ENCODE measurements around the gene SRCIN1.
"Not testable (repeated sequence)": the region's sequence is repeated elsewhere in the genome, so short reads cannot be mapped to it uniquely, and the experiment has no call there.

SRCIN1 gene

GRCh38 chr17:38503286-38503913, 102.4 kb downstream of the SRCIN1 start:
- Histone ChIP-seq H3K36me3 (ENCODE audit: control insufficient read depth in 1 of 2, insufficient read depth in 2 of 2, low read depth in 1 of 2, low read length in 2 of 2) (peaks cover 70 to 77% of the 10 kb centered on the region in 2 experiments), H3K79me1 (replicated peaks; ENCODE audit: low read length, poor library complexity, severe bottlenecking) (peaks cover 12% of the 10 kb centered on the region)
- not testable (repeated sequence) for H3K9ac ChIP-seq (ENCODE audit: low read length); H3K4me2 ChIP-seq (ENCODE audit: low read length, poor library complexity, severe bottlenecking); H2BK120ac ChIP-seq (ENCODE audit: low read depth, low read length); H2AK5ac ChIP-seq (ENCODE audit: low read length, severe bottlenecking); H3K9me3 ChIP-seq (ENCODE audit: control insufficient read depth, low read length); H3K27ac ChIP-seq (ENCODE audit: low read length, poor library complexity, severe bottlenecking); H3K18ac ChIP-seq (ENCODE audit: low read depth in 1 of 2, low read length in 2 of 2); H4K8ac ChIP-seq (ENCODE audit: low read length); H3K4me1 ChIP-seq (ENCODE audit: control insufficient read depth, insufficient read depth, low read depth, low read length); H3K4ac ChIP-seq (ENCODE audit: low read depth in 1 of 2, low read length in 2 of 2); H3K23ac ChIP-seq (ENCODE audit: low read length in 2 of 2); DNase-seq; H2AFZ ChIP-seq (ENCODE audit: low read depth, low read length); H2BK15ac ChIP-seq (ENCODE audit: low read depth, poor library complexity, severe bottlenecking); H3K27me3 ChIP-seq (ENCODE audit: control insufficient read depth in 1 of 2, insufficient read depth in 1 of 2, low read length in 2 of 2); H3K14ac ChIP-seq (ENCODE audit: low read length in 2 of 2); H3K4me3 ChIP-seq (ENCODE audit: insufficient read depth in 1 of 2, low read depth in 1 of 2, low read length in 2 of 2); H4K91ac ChIP-seq (ENCODE audit: low read length); H2BK12ac ChIP-seq (ENCODE audit: low read length in 2 of 2); H2BK5ac ChIP-seq (ENCODE audit: low read depth, low read length, poor library complexity, severe bottlenecking)
- 92% methylated on average over 13 of the region's 15 CpGs for WGBS

- H3K14ac ChIP-seq (ENCODE audit: low read length in 2 of 2); H2BK120ac ChIP-seq (ENCODE audit: low read depth, low read length); H3K27ac ChIP-seq (ENCODE audit: low read length, poor library complexity, severe bottlenecking); H3K4me1 ChIP-seq (ENCODE audit: control insufficient read depth, insufficient read depth, low read depth, low read length); H3K27me3 ChIP-seq (ENCODE audit: control insufficient read depth in 1 of 2, insufficient read depth in 1 of 2, low read length in 2 of 2); H4K91ac ChIP-seq (ENCODE audit: low read length); H3K9ac ChIP-seq (ENCODE audit: low read length); DNase-seq; H2AK5ac ChIP-seq (ENCODE audit: low read length, severe bottlenecking); H3K4ac ChIP-seq (ENCODE audit: low read depth in 1 of 2, low read length in 2 of 2); H3K4me3 ChIP-seq (ENCODE audit: insufficient read depth in 1 of 2, low read depth in 1 of 2, low read length in 2 of 2); H2AFZ ChIP-seq (ENCODE audit: low read depth, low read length); H3K18ac ChIP-seq (ENCODE audit: low read depth in 1 of 2, low read length in 2 of 2); H3K23ac ChIP-seq (ENCODE audit: low read length in 2 of 2); H2BK15ac ChIP-seq (ENCODE audit: low read depth, poor library complexity, severe bottlenecking); H3K9me3 ChIP-seq (ENCODE audit: control insufficient read depth, low read length); H2BK12ac ChIP-seq (ENCODE audit: low read length in 2 of 2); H4K8ac ChIP-seq (ENCODE audit: low read length); H2BK5ac ChIP-seq (ENCODE audit: low read depth, low read length, poor library complexity, severe bottlenecking); H3K4me2 ChIP-seq (ENCODE audit: low read length, poor library complexity, severe bottlenecking): not testable (repeated sequence)
- H3K36me3 ChIP-seq (ENCODE audit: control insufficient read depth in 1 of 2, insufficient read depth in 2 of 2, low read depth in 1 of 2, low read length in 2 of 2), result peaks cover 73 to 82% of the 10 kb centered on the region in 2 experiments
- no CpG with 5 or more reads among the region's 2 CpGs for WGBS
- peaks cover 22% of the 10 kb centered on the region for H3K79me1 ChIP-seq (replicated peaks; ENCODE audit: low read length, poor library complexity, severe bottlenecking)
These were observed 104.0 kb downstream of the SRCIN1 start for GRCh38 chr17:38501718-38502117.

GRCh38 chr17:38499230-38499629, 106.5 kb downstream of the SRCIN1 start:
- H4K8ac ChIP-seq (ENCODE audit: low read length); H3K27ac ChIP-seq (ENCODE audit: low read length, poor library complexity, severe bottlenecking): not testable (repeated sequence)

GRCh38 chr17:38498353-38498752, 107.4 kb downstream of the SRCIN1 start:
- WGBS, result 97% methylated on average over 14 of the region's 14 CpGs
- no peaks in the 10 kb centered on the region for H3K4me1 ChIP-seq (ENCODE audit: control insufficient read depth, insufficient read depth, low read depth, low read length)
- no peak overlapping the region for H3K4ac ChIP-seq (ENCODE audit: low read depth in 1 of 2, low read length in 2 of 2)
- no peak overlapping the region for H2BK15ac ChIP-seq (ENCODE audit: low read depth, poor library complexity, severe bottlenecking)
- H4K8ac ChIP-seq (ENCODE audit: low read length), result no peak overlapping the region
- H2BK12ac ChIP-seq (ENCODE audit: low read length in 2 of 2), result no peak overlapping the region
- no peak overlapping the region for H3K9ac ChIP-seq (ENCODE audit: low read length)
- H2BK120ac ChIP-seq (ENCODE audit: low read depth, low read length), result no peak overlapping the region
- H3K27me3 ChIP-seq (ENCODE audit: control insufficient read depth in 1 of 2, insufficient read depth in 1 of 2, low read length in 2 of 2), result no peaks in the 10 kb centered on the region
- H3K18ac ChIP-seq (ENCODE audit: low read depth in 1 of 2, low read length in 2 of 2), result no peak overlapping the region
- no peak overlapping the region for H2AFZ ChIP-seq (ENCODE audit: low read depth, low read length)
- no peak overlapping the region for H3K4me3 ChIP-seq (ENCODE audit: insufficient read depth in 1 of 2, low read depth in 1 of 2, low read length in 2 of 2)
- no peak overlapping the region for H4K91ac ChIP-seq (ENCODE audit: low read length)
- H3K9me3 ChIP-seq (ENCODE audit: control insufficient read depth, low read length), result no peaks in the 10 kb centered on the region
- H3K79me1 ChIP-seq (replicated peaks; ENCODE audit: low read length, poor library complexity, severe bottlenecking), result peaks cover 28% of the 10 kb centered on the region
- H3K36me3 ChIP-seq (ENCODE audit: control insufficient read depth in 1 of 2, insufficient read depth in 2 of 2, low read depth in 1 of 2, low read length in 2 of 2), result peaks cover 74 to 76% of the 10 kb centered on the region in 2 experiments
- DNase-seq, result no peak
- H3K4me2 ChIP-seq (ENCODE audit: low read length, poor library complexity, severe bottlenecking), result no peak overlapping the region
- H2AK5ac ChIP-seq (ENCODE audit: low read length, severe bottlenecking), result no peak overlapping the region
- H2BK5ac ChIP-seq (ENCODE audit: low read depth, low read length, poor library complexity, severe bottlenecking), result no peak overlapping the region
- H3K27ac ChIP-seq (ENCODE audit: low read length, poor library complexity, severe bottlenecking), result no peak overlapping the region
- H3K14ac ChIP-seq (ENCODE audit: low read length in 2 of 2), result no peak overlapping the region
- no peak overlapping the region for H3K23ac ChIP-seq (ENCODE audit: low read length in 2 of 2)

More at GRCh38 chr17:38499230-38499629, 106.5 kb downstream of the SRCIN1 start:
- H3K9ac ChIP-seq (ENCODE audit: low read length); H3K9me3 ChIP-seq (ENCODE audit: control insufficient read depth, low read length); H2AFZ ChIP-seq (ENCODE audit: low read depth, low read length); H2BK5ac ChIP-seq (ENCODE audit: low read depth, low read length, poor library complexity, severe bottlenecking); H4K91ac ChIP-seq (ENCODE audit: low read length); H3K14ac ChIP-seq (ENCODE audit: low read length in 2 of 2); H3K27me3 ChIP-seq (ENCODE audit: control insufficient read depth in 1 of 2, insufficient read depth in 1 of 2, low read length in 2 of 2); H3K23ac ChIP-seq (ENCODE audit: low read length in 2 of 2); H3K4me1 ChIP-seq (ENCODE audit: control insufficient read depth, insufficient read depth, low read depth, low read length); H2BK120ac ChIP-seq (ENCODE audit: low read depth, low read length); H2BK12ac ChIP-seq (ENCODE audit: low read length in 2 of 2); H2AK5ac ChIP-seq (ENCODE audit: low read length, severe bottlenecking); H3K4ac ChIP-seq (ENCODE audit: low read depth in 1 of 2, low read length in 2 of 2); H2BK15ac ChIP-seq (ENCODE audit: low read depth, poor library complexity, severe bottlenecking); H3K4me3 ChIP-seq (ENCODE audit: insufficient read depth in 1 of 2, low read depth in 1 of 2, low read length in 2 of 2); H3K18ac ChIP-seq (ENCODE audit: low read depth in 1 of 2, low read length in 2 of 2); H3K4me2 ChIP-seq (ENCODE audit: low read length, poor library complexity, severe bottlenecking); DNase-seq: not testable (repeated sequence)
- Histone ChIP-seq H3K79me1 (replicated peaks; ENCODE audit: low read length, poor library complexity, severe bottlenecking) (peaks cover 22% of the 10 kb centered on the region), H3K36me3 (ENCODE audit: control insufficient read depth in 1 of 2, insufficient read depth in 2 of 2, low read depth in 1 of 2, low read length in 2 of 2) (peaks cover 74 to 75% of the 10 kb centered on the region in 2 experiments)
- 94% methylated on average over 10 of the region's 10 CpGs for WGBS
